GM13977 (cell line): ENCODE measurements around the gene TGFBR3.

ENCODE experiments used
- DNase-seq: peaks from one replicate; pipeline ENCODE4 v3.0.0; 2012; ENCODE audit warnings: low spot score
- in situ Hi-C: fragments of 300-500 bp; cut with MboI; formaldehyde crosslinking; loops from one replicate; pipeline ENCODE4 v1.12.0; 2022; ENCODE audit warnings: low sequenced_read_pairs, low pct_unique_long_range_greater_than_20kb, mixed read lengths, inconsistent platforms; ENCODE audit not compliant: unreplicated experiment
- TF ChIP-seq, protein P1 (sequence below): IDR thresholded peaks from 2 replicates; pipeline ENCODE4 v1.5.1; 2012; ENCODE audit warnings: mild to moderate bottlenecking, control low read depth; ENCODE audit not compliant: insufficient read depth; ENCODE audit errors: extremely low read depth, missing control alignments

Gene TGFBR3

DNA sequence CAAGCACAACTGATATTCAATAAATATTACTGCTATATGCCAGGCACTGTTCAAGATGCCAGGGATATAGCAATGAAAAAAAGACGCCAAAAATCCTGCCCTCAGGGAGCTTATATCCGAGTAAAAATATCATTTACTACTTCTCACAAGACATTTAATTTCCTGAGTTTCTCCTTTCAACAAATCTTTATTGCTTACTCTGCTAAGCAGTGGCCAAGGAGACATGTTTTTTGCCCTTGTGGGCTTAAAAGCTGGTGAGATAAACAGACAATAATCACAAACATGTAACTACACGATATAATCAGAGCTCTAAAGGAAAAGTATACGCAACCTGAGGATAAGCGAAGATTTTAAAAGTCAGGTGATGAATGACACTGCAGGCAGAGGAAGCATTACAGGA, 19.5 kb downstream of the TGFBR3 start:
- TF ChIP-seq, protein P1, sequence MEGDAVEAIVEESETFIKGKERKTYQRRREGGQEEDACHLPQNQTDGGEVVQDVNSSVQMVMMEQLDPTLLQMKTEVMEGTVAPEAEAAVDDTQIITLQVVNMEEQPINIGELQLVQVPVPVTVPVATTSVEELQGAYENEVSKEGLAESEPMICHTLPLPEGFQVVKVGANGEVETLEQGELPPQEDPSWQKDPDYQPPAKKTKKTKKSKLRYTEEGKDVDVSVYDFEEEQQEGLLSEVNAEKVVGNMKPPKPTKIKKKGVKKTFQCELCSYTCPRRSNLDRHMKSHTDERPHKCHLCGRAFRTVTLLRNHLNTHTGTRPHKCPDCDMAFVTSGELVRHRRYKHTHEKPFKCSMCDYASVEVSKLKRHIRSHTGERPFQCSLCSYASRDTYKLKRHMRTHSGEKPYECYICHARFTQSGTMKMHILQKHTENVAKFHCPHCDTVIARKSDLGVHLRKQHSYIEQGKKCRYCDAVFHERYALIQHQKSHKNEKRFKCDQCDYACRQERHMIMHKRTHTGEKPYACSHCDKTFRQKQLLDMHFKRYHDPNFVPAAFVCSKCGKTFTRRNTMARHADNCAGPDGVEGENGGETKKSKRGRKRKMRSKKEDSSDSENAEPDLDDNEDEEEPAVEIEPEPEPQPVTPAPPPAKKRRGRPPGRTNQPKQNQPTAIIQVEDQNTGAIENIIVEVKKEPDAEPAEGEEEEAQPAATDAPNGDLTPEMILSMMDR: no peak
- in situ Hi-C loops: no loop called here
- DNase-seq: no peak

DNA sequence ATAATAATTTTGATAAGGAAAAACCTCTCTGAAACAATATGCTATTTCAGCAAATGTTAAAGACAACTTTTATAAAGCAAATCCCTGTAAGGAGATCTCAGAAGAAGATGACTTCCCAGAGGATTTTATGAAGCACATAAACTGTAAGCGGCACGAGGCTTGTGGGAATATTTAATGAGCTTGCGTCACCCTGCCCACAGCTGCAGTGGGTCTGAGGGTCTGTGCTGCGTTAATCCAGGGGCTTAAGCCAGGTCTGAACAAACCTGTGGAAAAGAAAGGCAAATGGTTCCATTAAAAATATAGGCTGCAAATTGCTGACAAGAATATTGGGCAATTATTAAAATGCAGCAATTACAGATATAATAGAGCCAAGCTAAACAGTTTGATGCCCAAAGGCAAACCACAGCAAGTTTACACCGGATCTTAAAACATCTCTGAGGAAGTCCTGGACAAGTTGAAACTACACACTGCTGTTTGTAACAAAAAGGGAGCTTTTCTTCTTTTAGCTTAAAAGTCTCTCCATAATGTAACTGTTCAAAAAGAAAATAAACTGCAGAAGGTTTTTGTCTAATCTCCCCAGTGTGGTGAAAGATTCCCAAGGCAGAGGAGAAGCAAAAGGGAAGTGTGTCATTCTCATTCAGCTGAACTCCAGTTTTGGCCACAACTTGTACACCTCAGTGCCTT, 21.8 kb downstream of the TGFBR3 start:
- in situ Hi-C loops: no loop called here
- TF ChIP-seq, protein P1: no peak
- DNase-seq: no peak

DNA sequence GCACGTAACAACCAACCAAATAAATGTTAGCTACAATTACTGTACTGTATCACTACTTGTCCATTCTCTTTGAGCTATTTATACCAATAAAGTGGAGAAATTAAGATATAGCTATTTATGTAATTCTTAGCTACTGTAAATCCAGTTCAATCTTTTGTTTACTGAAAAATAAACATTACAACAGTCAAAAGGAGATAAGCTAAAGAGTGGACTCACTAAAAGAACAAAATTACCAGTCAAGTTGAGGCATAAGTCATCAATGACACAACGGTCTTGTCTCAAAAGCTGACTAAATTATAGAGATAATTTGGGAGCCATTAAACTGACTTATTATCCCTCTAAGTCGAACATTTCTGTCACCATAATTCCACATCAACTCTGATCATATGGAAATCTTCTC, 22.5 kb downstream of the TGFBR3 start:
- TF ChIP-seq, protein P1: no peak

DNA sequence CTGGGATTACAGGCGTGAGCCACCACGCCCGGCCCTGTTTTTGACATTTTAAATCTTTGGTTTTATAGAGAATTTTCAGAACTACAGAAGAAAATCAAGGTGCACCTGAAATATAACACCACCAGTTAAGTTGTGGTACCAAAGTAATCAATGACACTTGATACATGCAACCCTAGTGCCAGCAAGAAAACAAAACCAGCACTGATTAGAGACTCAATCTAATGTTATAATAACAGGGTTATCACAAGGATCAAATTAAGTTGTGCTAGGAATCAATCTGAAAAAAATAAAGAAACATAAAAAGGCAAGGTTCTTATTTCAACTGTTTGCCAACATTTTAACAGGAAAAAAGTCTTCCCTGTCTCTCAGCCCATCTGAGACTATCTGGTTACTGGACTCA, 23.8 kb downstream of the TGFBR3 start:
- TF ChIP-seq, protein P1: no peak
- DNase-seq: no peak
- in situ Hi-C loops: no loop called here

More for the DNA sequence above, 22.5 kb downstream of the TGFBR3 start:
- in situ Hi-C loops: no loop called here
- no peak for DNase-seq

DNA sequence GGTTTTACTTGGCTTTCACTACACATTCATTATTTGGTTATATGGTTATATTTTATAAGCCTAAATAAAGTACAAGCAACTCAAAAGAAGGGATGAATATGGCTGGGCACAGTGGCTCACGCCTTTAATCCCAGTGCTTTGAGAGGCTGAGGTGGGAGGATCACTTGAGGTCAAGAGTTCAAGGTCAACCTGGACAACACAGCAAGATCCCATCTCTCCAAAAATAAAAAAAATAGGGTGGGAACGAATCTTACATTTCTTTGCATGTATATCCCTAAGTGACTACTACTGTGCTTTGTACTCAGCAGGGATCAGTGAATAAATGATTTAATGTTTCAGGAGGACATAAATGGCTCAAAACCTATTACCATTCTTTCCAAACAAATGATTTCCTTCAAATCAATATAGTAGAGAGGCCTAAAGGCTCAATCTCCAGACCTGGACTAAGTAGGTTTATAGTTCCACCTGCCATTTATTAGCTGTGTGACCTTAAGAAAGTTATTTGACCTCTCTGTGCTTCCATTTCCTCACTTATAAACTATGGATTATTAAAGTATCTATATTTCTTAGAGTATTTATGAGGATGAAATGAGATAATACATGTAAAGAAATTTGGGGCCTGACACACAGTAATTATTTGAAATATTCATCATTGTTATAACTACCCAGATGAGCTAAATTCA, 28.3 kb downstream of the TGFBR3 start:
- no peak for DNase-seq
- in situ Hi-C loops: no loop called here
- TF ChIP-seq, protein P1: no peak

DNA sequence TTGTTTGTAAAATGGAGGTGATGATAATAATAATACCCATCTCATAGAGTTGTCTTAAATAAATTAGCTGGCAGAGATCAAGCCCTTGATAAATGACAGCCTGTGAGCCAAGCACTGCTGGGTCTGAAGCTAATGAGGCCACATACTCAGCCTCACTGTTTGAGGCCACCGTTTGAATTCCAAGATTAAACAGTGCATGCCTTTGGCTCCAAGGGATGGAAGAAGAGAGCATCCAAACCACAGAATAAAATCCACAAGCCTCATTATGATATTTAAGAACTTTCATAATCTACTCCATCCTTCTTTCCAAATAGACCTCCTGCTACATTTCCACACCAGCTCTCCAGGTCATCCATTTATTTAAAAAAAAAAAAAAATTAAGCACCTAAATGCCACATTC, 29.0 kb downstream of the TGFBR3 start:
- TF ChIP-seq, protein P1: no peak
- no peak for DNase-seq
- in situ Hi-C loops: no loop called here
